Measurements from ENCODE around the gene IL13RA1.
"Not testable (repeated sequence)": the region's sequence is repeated elsewhere in the genome, so short reads cannot be mapped to it uniquely, and the experiment has no call there.

IL13RA1 gene

GRCh38 chrX:118706681-118707080 lies 20.7 kb upstream of the IL13RA1 start:
- Histone ChIP-seq H3K36me3 (no peaks in the 10 kb centered on the region), H4K20me1 (no peaks in the 10 kb centered on the region), H3K9me3 (peaks cover 3% of the 10 kb centered on the region; the same call in 1 of the 2 replicates), H3K9ac (no peak overlapping the region), H3K4me2 (no peak overlapping the region), H3K27me3 (no peaks in the 10 kb centered on the region), H3K4me3 (no peak overlapping the region), H3K27ac (no peak overlapping the region), H3K4me1 (no peaks in the 10 kb centered on the region)
- TF ChIP-seq Cebpa-rat (IDR thresholded peaks at IDR 0.05): no peak

- H3K9ac ChIP-seq: no peak overlapping the region
- TF ChIP-seq Cebpa-rat (IDR thresholded peaks at IDR 0.05): no peak
- peaks cover 19% of the 10 kb centered on the region for H3K4me1 ChIP-seq
- peaks cover 4% of the 10 kb centered on the region; the same call in 1 of the 2 replicates for H3K9me3 ChIP-seq
- H3K4me2 ChIP-seq: no peak overlapping the region
- no peaks in the 10 kb centered on the region for H3K27me3 ChIP-seq
- H4K20me1 ChIP-seq: no peaks in the 10 kb centered on the region
- no peak overlapping the region for H3K27ac ChIP-seq
- no peaks in the 10 kb centered on the region for H3K36me3 ChIP-seq
- H3K4me3 ChIP-seq: no peak overlapping the region
Measured at GRCh38 chrX:118714521-118714920, 12.9 kb upstream of the IL13RA1 start.

- H3K4me1 ChIP-seq: peaks cover 19% of the 10 kb centered on the region
- not testable (repeated sequence) for H3K4me3 ChIP-seq, H3K27me3 ChIP-seq, H3K27ac ChIP-seq, H4K20me1 ChIP-seq, H3K9ac ChIP-seq, H3K36me3 ChIP-seq, H3K4me2 ChIP-seq, H3K9me3 ChIP-seq
Measured at GRCh38 chrX:118715917-118716316, 11.5 kb upstream of the IL13RA1 start.

GRCh38 chrX:118716833-118717232 lies 10.6 kb upstream of the IL13RA1 start:
- not testable (repeated sequence) for H3K4me2 ChIP-seq, H3K9me3 ChIP-seq, H3K36me3 ChIP-seq, H3K9ac ChIP-seq, H4K20me1 ChIP-seq, H3K4me3 ChIP-seq, H3K27ac ChIP-seq, H3K27me3 ChIP-seq
- H3K4me1 ChIP-seq: peaks cover 19% of the 10 kb centered on the region

- TF ChIP-seq Cebpa-rat (IDR thresholded peaks at IDR 0.05): no peak
- no peak overlapping the region for H3K27ac ChIP-seq
- no peak overlapping the region for H3K4me3 ChIP-seq
- H3K4me2 ChIP-seq: peak overlapping the region; percentile 55
- no peaks in the 10 kb centered on the region for H4K20me1 ChIP-seq
- H3K9ac ChIP-seq: no peak overlapping the region
- no peaks in the 10 kb centered on the region for H3K36me3 ChIP-seq
- peaks cover 19% of the 10 kb centered on the region for H3K4me1 ChIP-seq
- peaks cover 4% of the 10 kb centered on the region; the same call in 1 of the 2 replicates for H3K9me3 ChIP-seq
- H3K27me3 ChIP-seq: no peaks in the 10 kb centered on the region
Measured at GRCh38 chrX:118717678-118718391, 9.6 kb upstream of the IL13RA1 start.

- H4K20me1 ChIP-seq: no peaks in the 10 kb centered on the region
- H3K27me3 ChIP-seq: no peaks in the 10 kb centered on the region
- TF ChIP-seq Cebpa-rat (IDR thresholded peaks at IDR 0.05): no peak
- H3K4me3 ChIP-seq: no peak overlapping the region
- peaks cover 4% of the 10 kb centered on the region; the same call in 1 of the 2 replicates for H3K9me3 ChIP-seq
- no peak overlapping the region for H3K27ac ChIP-seq
- H3K4me2 ChIP-seq: peak overlapping the region; percentile 55
- H3K36me3 ChIP-seq: no peaks in the 10 kb centered on the region
- no peak overlapping the region for H3K9ac ChIP-seq
- H3K4me1 ChIP-seq: peaks cover 24% of the 10 kb centered on the region
Measured at GRCh38 chrX:118718737-118719136, 8.7 kb upstream of the IL13RA1 start.

- H3K4me2 ChIP-seq: no peak overlapping the region
- H4K20me1 ChIP-seq: no peaks in the 10 kb centered on the region
- no peaks in the 10 kb centered on the region for H3K36me3 ChIP-seq
- H3K27ac ChIP-seq: no peak overlapping the region
- no peaks in the 10 kb centered on the region for H3K27me3 ChIP-seq
- H3K4me3 ChIP-seq: no peak overlapping the region
- peaks cover 4% of the 10 kb centered on the region; the same call in 1 of the 2 replicates for H3K9me3 ChIP-seq
- H3K4me1 ChIP-seq: peaks cover 37% of the 10 kb centered on the region
- TF ChIP-seq Cebpa-rat (IDR thresholded peaks at IDR 0.05): no peak
- no peak overlapping the region for H3K9ac ChIP-seq
Measured at GRCh38 chrX:118720058-118720707, 7.2 kb upstream of the IL13RA1 start.

- Histone ChIP-seq H3K36me3 (no peaks in the 10 kb centered on the region), H3K4me1 (peaks cover 33% of the 10 kb centered on the region), H3K9ac (no peak overlapping the region), H3K4me2 (no peak overlapping the region; the same call in 1 of the 2 replicates), H3K9me3 (no peaks in the 10 kb centered on the region), H3K27me3 (peaks cover 13% of the 10 kb centered on the region), H3K4me3 (no peak overlapping the region), H4K20me1 (no peaks in the 10 kb centered on the region), H3K27ac (no peak overlapping the region)
- no peak for TF ChIP-seq Cebpa-rat (IDR thresholded peaks at IDR 0.05)
Measured at GRCh38 chrX:118723376-118723775, 4.0 kb upstream of the IL13RA1 start.

- Histone ChIP-seq H3K4me1 (peaks cover 23% of the 10 kb centered on the region; the same call in 1 of the 2 replicates), H4K20me1 (no peaks in the 10 kb centered on the region), H3K27me3 (peaks cover 13% of the 10 kb centered on the region), H3K36me3 (no peaks in the 10 kb centered on the region), H3K9ac (no peak overlapping the region), H3K9me3 (no peaks in the 10 kb centered on the region), H3K4me3 (no peak overlapping the region), H3K27ac (no peak overlapping the region), H3K4me2 (peak overlapping the region; percentile 48)
- no peak for TF ChIP-seq Cebpa-rat (IDR thresholded peaks at IDR 0.05)
Measured at GRCh38 chrX:118724365-118724764, 3.0 kb upstream of the IL13RA1 start.

- Histone ChIP-seq H3K4me2 (peak overlapping the region; percentile 48), H3K27ac (no peak overlapping the region), H3K9ac (no peak overlapping the region), H3K4me3 (no peak overlapping the region), H3K27me3 (peaks cover 13% of the 10 kb centered on the region), H3K36me3 (no peaks in the 10 kb centered on the region), H3K4me1 (peaks cover 23% of the 10 kb centered on the region; the same call in 1 of the 2 replicates), H4K20me1 (no peaks in the 10 kb centered on the region), H3K9me3 (no peaks in the 10 kb centered on the region)
- no peak for TF ChIP-seq Cebpa-rat (IDR thresholded peaks at IDR 0.05)
Measured at GRCh38 chrX:118724775-118725174, 2.6 kb upstream of the IL13RA1 start.
